Activated CD8-positive, alpha-beta T cell treated with anti-CD3 and anti-CD28 coated beads for 36 hours (primary cell): ENCODE measurements around the gene SMOC2. TPM values are rescaled to one million over a fixed set of nuclear protein-coding genes. Genes with fewer than 3 reads are reported as not detected.

Experiments used
- ATAC-seq: fragments of 200-7000 bp; cut with Tn5 transposase; one replicate; pipeline ENCODE4 v1.10.0; 2021; ENCODE audit warnings: mild to moderate bottlenecking, moderate library complexity
- CTCF ChIA-PET: fragments of 350-600 bp; sonication (Branson Sonifier 250); formaldehyde crosslinking; loops from one replicate; lab custom pipeline; 2021; ENCODE audit warnings: antibody characterized with exemption; lab: Charles Lee
- POLR2A ChIA-PET: fragments of 350-600 bp; sonication (Branson Sonifier 250); formaldehyde crosslinking; loops from one replicate; lab custom pipeline; 2021; ENCODE audit warnings: antibody characterized with exemption; lab: Charles Lee
- DNase-seq: peaks from one replicate; pipeline ENCODE4 v3.0.0-alpha.2; 2020
- H3K27ac Mint-ChIP-seq: one replicate; pipeline ENCODE4 v1.8.0; 2021; ENCODE audit warnings: mild to moderate bottlenecking, mixed read lengths
- H3K27me3 Mint-ChIP-seq: one replicate; pipeline ENCODE4 v1.8.0; 2021; ENCODE audit warnings: mixed read lengths
- H3K36me3 Mint-ChIP-seq: one replicate; pipeline ENCODE4 v1.8.0; 2021; ENCODE audit warnings: low read depth, mixed read lengths
- H3K4me1 Mint-ChIP-seq: one replicate; pipeline ENCODE4 v1.8.0; 2021; ENCODE audit warnings: low read depth, mixed read lengths
- H3K4me3 Mint-ChIP-seq: one replicate; pipeline ENCODE4 v1.8.0; 2021; ENCODE audit warnings: mild to moderate bottlenecking, moderate library complexity, mixed read lengths
- H3K9me3 Mint-ChIP-seq: one replicate; pipeline ENCODE4 v1.8.0; 2021; ENCODE audit warnings: mixed read lengths
- CTCF ChIP-seq: fragments of 200-600 bp; IDR thresholded peaks from one replicate; pipeline ENCODE4 v1.8.0; 2022; ENCODE audit warnings: antibody characterized with exemption, mild to moderate bottlenecking
- intact Hi-C: fragments of 100-400 bp; cut with micrococcal nuclease; formaldehyde crosslinking; loops from one replicate; pipeline ENCODE4 v1.10.0; 2022
- total RNA-seq, 2 experiments: library from RNA; stranded (reverse); gene quantifications; one replicate each; pipeline ENCODE4 v1.2.3, GENCODE V29; 2021

SMOC2 gene
- total RNA-seq, 2 experiments from 2014 or later, result not detected

GRCh38 chr6:168554472-168554871 lies 113.5 kb downstream of the SMOC2 start:
- Mint-ChIP-seq H3K27ac (no peak overlapping the region), H3K9me3 (no peaks in the 10 kb centered on the region), H3K36me3 (no peaks in the 10 kb centered on the region), H3K27me3 (no peaks in the 10 kb centered on the region), H3K4me3 (no peak overlapping the region), H3K4me1 (no peaks in the 10 kb centered on the region)
- intact Hi-C loops, result no loop called here
- DNase-seq (no peak), ATAC-seq (no peak)
- ChIA-PET CTCF (no interaction called here), POLR2A (no interaction called here)
- TF ChIP-seq CTCF, result no peak

GRCh38 chr6:168554898-168555617 lies 114.1 kb downstream of the SMOC2 start:
- CTCF ChIA-PET, result no interaction called here
- no peaks in the 10 kb centered on the region for H3K27me3 Mint-ChIP-seq
- H3K4me1 Mint-ChIP-seq, result no peaks in the 10 kb centered on the region
- H3K27ac Mint-ChIP-seq, result no peak overlapping the region
- no peaks in the 10 kb centered on the region for H3K36me3 Mint-ChIP-seq
- H3K9me3 Mint-ChIP-seq, result no peaks in the 10 kb centered on the region
- DNase-seq (no peak), ATAC-seq (no peak)
- intact Hi-C loops, result no loop called here
- POLR2A ChIA-PET, result no interaction called here
- no peak for TF ChIP-seq CTCF
- no peak overlapping the region for H3K4me3 Mint-ChIP-seq

- Mint-ChIP-seq H3K9me3 (no peaks in the 10 kb centered on the region), H3K4me3 (no peak overlapping the region), H3K4me1 (no peaks in the 10 kb centered on the region), H3K36me3 (no peaks in the 10 kb centered on the region), H3K27ac (no peak overlapping the region), H3K27me3 (no peaks in the 10 kb centered on the region)
- ATAC-seq (no peak), DNase-seq (no peak)
- CTCF ChIA-PET, result no interaction called here
- intact Hi-C loops, result no loop called here
- TF ChIP-seq CTCF, result no peak
- POLR2A ChIA-PET, result no interaction called here
These were observed 114.8 kb downstream of the SMOC2 start for GRCh38 chr6:168555618-168556273.

DNA sequence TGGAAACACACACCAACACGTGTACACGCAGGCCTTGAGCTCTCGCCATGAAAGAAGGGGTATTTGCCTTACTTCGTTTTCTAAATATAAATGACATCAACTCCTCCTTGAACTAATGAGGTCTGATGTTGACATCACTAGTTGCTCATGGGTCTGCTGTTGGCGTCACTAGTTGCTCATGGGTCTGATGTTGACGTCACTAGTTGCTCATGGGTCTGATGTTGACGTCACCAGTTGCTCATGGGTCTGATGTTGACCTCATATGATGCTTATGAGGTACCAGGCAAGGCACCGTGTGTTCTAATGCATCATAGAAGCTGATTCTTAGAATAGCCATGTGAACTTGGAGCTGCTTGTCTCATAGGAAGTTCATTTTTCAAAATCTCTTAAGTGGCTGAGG lies 116.5 kb downstream of the SMOC2 start:
- no peak for DNase-seq
- peaks cover 2% of the 10 kb centered on the region for H3K27me3 Mint-ChIP-seq
- CTCF ChIA-PET, result no interaction called here

More for the DNA sequence above, 116.5 kb downstream of the SMOC2 start:
- Mint-ChIP-seq H3K9me3 (no peaks in the 10 kb centered on the region), H3K4me3 (no peak overlapping the region), H3K36me3 (no peaks in the 10 kb centered on the region), H3K27ac (no peak overlapping the region), H3K4me1 (no peaks in the 10 kb centered on the region)
- no peak for TF ChIP-seq CTCF
- ATAC-seq, result no peak
- intact Hi-C loops, result no loop called here
- POLR2A ChIA-PET, result no interaction called here
